ENCODE measurements around the gene UBE4B.
"Not testable (repeated sequence)": the region's sequence is repeated elsewhere in the genome, so short reads cannot be mapped to it uniquely, and the experiment has no call there.

The UBE4B gene

GRCh38 chr1:10064416-10065343, 31.9 kb downstream of the UBE4B start:
- DNase-seq (ENCODE audit: extremely low read depth, low read depth), result no peak
- no peak for TF ChIP-seq CTCF (IDR thresholded peaks at IDR 0.05; ENCODE audit: low read depth, low read length)

DNA sequence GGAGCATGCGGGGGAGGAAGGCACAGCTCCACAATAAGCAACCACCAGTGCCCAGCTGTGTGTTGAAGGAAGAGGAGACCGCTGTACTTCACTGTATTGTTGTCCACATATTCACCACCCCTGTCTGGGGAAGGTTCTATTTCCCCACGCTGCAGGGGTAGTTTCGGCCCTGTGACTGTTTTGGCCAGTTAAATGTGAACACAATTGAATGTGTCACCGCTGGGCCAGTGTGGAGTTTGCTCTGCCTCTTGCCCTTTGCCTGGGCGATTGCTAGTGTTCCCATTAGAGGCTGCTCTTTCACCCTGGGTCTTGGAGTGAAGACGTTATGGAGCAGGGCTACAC, 32.6 kb downstream of the UBE4B start:
- no peak for TF ChIP-seq CTCF (IDR thresholded peaks at IDR 0.05; ENCODE audit: low read depth, low read length)
- no peak for DNase-seq (ENCODE audit: extremely low read depth, low read depth)

DNA sequence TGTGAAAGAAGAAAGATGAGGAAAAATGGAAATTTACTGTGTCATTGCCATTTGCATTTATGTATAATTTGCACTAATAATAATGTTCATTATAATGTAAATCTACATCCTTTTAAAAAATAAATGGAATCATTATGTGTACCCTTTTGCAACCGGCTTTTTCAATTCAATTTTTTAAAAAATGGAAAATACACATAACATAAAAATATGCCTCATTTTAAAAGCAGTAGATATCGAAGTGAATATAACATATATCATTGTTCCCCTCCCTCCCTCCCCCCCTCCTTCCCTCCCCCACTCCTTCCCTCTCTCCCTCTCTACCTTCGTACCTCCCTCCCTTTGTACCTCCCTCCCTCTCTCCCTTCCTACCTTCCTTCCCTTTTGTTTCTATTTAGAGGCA, 33.0 kb downstream of the UBE4B start:
- no peak for DNase-seq (ENCODE audit: extremely low read depth, low read depth)
- TF ChIP-seq CTCF (IDR thresholded peaks at IDR 0.05; ENCODE audit: low read depth, low read length), result no peak

DNA sequence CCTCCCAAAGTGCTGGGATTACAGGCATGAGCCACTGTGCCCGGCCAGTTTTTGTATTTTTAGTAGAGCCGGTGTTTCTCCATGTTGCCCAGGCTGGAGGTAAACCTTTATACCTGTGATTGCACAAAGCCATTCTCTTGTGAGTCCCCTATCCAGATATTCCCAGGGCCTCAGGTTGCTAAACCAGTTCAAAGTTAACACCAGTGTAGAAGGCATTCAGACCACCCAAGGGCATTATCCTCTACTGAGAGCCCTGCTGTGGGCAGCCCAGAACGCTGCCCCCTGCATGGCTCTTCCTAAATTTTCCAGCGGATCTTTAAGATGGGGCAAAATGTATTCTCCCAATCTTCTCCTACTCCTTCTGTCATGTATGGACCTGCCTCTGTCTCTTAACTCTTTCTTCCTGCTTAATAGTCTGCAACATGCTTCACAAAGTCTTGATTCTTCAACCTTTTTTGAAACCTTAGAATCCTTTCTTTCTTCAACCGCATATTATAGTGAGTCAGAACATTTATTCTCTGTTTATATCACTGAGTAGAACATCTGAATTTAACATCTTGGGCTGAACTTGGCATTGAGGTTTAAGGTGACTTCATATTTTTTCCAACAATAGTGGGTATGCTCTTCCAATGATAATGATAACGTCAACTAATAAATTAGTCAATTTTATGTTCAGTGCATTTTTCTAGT, 36.0 kb downstream of the UBE4B start:
- DNase-seq (ENCODE audit: extremely low read depth, low read depth), result no peak

GRCh38 chr1:10070206-10070605, 37.4 kb downstream of the UBE4B start:
- DNase-seq (ENCODE audit: extremely low read depth, low read depth), result no peak

More for the DNA sequence above, 36.0 kb downstream of the UBE4B start:
- TF ChIP-seq CTCF (IDR thresholded peaks at IDR 0.05; ENCODE audit: low read depth, low read length), result no peak

GRCh38 chr1:10071640-10072039, 38.9 kb downstream of the UBE4B start:
- no peak for TF ChIP-seq CTCF (IDR thresholded peaks at IDR 0.05; ENCODE audit: low read depth, low read length)
- no peak for DNase-seq (ENCODE audit: extremely low read depth, low read depth)

More at GRCh38 chr1:10070206-10070605, 37.4 kb downstream of the UBE4B start:
- TF ChIP-seq CTCF (IDR thresholded peaks at IDR 0.05; ENCODE audit: low read depth, low read length), result no peak

DNA sequence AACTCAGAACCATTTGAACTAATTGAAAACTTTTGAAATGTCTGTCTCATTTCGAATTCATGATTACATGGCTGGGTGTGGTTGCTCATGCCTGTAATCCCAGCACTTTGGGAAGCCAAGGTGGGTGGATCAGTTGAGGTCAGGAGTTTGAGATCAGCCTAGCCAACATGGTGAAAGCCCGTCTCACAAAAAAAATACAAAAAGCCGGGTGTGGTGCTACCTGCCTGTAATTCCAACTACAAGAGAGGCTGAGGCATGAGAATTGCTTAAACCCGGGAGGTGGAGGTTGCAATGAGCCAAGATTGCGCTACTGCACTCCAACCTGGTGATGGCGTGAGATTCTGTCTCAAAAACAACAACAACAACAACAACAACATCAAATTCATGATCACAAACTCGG, 40.6 kb downstream of the UBE4B start:
- not testable (repeated sequence) for DNase-seq (ENCODE audit: extremely low read depth, low read depth)
